CD14-positive monocyte (primary cell): ENCODE results near the gene ERLEC1. TPM values are rescaled to one million over a fixed set of nuclear protein-coding genes. Genes with fewer than 3 reads are reported as not detected.

ENCODE experiments used
- DNase-seq, 3 donors: peaks; one replicate each; pipeline ENCODE4 v3.0.0-alpha.2; 2011 to 2022
- H2AFZ ChIP-seq: 2 replicates; pipeline ENCODE4 v1.6.0; 2012; ENCODE audit warnings: mild to moderate bottlenecking, low read depth, low read length, inconsistent platforms; ENCODE audit not compliant: insufficient read depth, poor library complexity, severe bottlenecking
- H3K27ac ChIP-seq, 2 donors: 1 replicate in 1 of 2; 2 replicates in 1 of 2; pipeline ENCODE4 v1.5.1; 2012 to 2013; ENCODE audit warnings: low read length in 2 of 2, control low read depth in 1 of 2, inconsistent platforms in 1 of 2, low read depth in 1 of 2, mild to moderate bottlenecking in 1 of 2
- H3K27me3 ChIP-seq, 2 donors: one replicate each; pipeline versions ENCODE4 v1.6.0 to v1.6.1; 2011 to 2013; ENCODE audit warnings: low read length in 2 of 2; ENCODE audit not compliant: control insufficient read depth in 2 of 2, insufficient read depth in 2 of 2
- H3K36me3 ChIP-seq, 2 donors: replicated peaks in 1 of 2; 1 replicate in 1 of 2; 2 replicates in 1 of 2; pipeline versions ENCODE4 v1.5.1 to v1.6.1; 2012 to 2013; ENCODE audit warnings: low read length in 2 of 2, control low read depth in 1 of 2, inconsistent platforms in 1 of 2, mild to moderate bottlenecking in 1 of 2; ENCODE audit not compliant: insufficient read depth in 2 of 2, control insufficient read depth in 1 of 2
- H3K4me1 ChIP-seq, 2 donors: 1 replicate in 1 of 2; 2 replicates in 1 of 2; pipeline versions ENCODE4 v1.5.1 to v1.6.1; 2012 to 2013; ENCODE audit warnings: low read length in 2 of 2, control low read depth in 1 of 2, inconsistent platforms in 1 of 2, mild to moderate bottlenecking in 1 of 2, moderate library complexity in 1 of 2; ENCODE audit not compliant: insufficient read depth in 2 of 2, control insufficient read depth in 1 of 2
- H3K4me2 ChIP-seq: replicated peaks from 2 replicates; pipeline ENCODE3; 2012; ENCODE audit warnings: low read length, moderate library complexity, mild to moderate bottlenecking; ENCODE audit not compliant: poor library complexity, severe bottlenecking; ENCODE audit errors: extremely low read depth
- H3K4me3 ChIP-seq, 3 experiments: fragments of 200-600 bp in 1 of 3; sonication (generic) in 1 of 3; replicated peaks in 1 of 3; 1 replicate in 2 of 3; 2 replicates in 1 of 3; pipeline ENCODE4 v1.5.1; 2011 to 2013; ENCODE audit warnings: low read length in 3 of 3, mild to moderate bottlenecking in 3 of 3, control low read depth in 2 of 3, low read depth in 2 of 3, inconsistent platforms in 1 of 3, moderate library complexity in 1 of 3
- H3K79me2 ChIP-seq: 2 replicates; pipeline ENCODE4 v1.6.0; 2012; ENCODE audit warnings: mild to moderate bottlenecking, control low read depth, inconsistent platforms, low read length, moderate library complexity; ENCODE audit not compliant: insufficient read depth
- H3K9ac ChIP-seq: 2 replicates; pipeline ENCODE4 v1.6.0; 2017; ENCODE audit warnings: low read length, mild to moderate bottlenecking; ENCODE audit not compliant: insufficient read depth, poor library complexity, severe bottlenecking
- H3K9me3 ChIP-seq, 2 donors: replicated peaks in 1 of 2; 1 replicate in 1 of 2; 2 replicates in 1 of 2; pipeline versions ENCODE4 v1.5.1 to v1.6.1; 2012 to 2013; ENCODE audit warnings: low read length in 2 of 2, control low read depth in 1 of 2; ENCODE audit not compliant: control insufficient read depth in 1 of 2, insufficient read depth in 1 of 2
- H4K20me1 ChIP-seq: 2 replicates; pipeline ENCODE4 v1.6.0; 2012; ENCODE audit warnings: mild to moderate bottlenecking, low read length, control low read depth, moderate library complexity; ENCODE audit not compliant: insufficient read depth
- H3K27ac Mint-ChIP-seq, 7 donors: one replicate each; pipeline ENCODE4 v1.8.0; 2020; ENCODE audit warnings: mild to moderate bottlenecking in 7 of 7, mixed read lengths in 7 of 7, moderate library complexity in 6 of 7, inconsistent platforms in 2 of 7
- H3K27me3 Mint-ChIP-seq, 3 donors: one replicate each; pipeline ENCODE4 v1.8.0; 2021 to 2022; ENCODE audit warnings: low read depth in 3 of 3, mild to moderate bottlenecking in 3 of 3, mixed read lengths in 3 of 3, moderate library complexity in 3 of 3, inconsistent platforms in 1 of 3
- H3K36me3 Mint-ChIP-seq, 2 donors: one replicate each; pipeline ENCODE4 v1.8.0; 2020; ENCODE audit warnings: mixed read lengths in 2 of 2, inconsistent platforms in 1 of 2, mild to moderate bottlenecking in 1 of 2
- H3K4me1 Mint-ChIP-seq: one replicate; pipeline ENCODE4 v1.8.0; 2020; ENCODE audit warnings: mild to moderate bottlenecking, mixed read lengths
- H3K4me3 Mint-ChIP-seq, 2 donors: one replicate each; pipeline ENCODE4 v1.8.0; 2020; ENCODE audit warnings: mild to moderate bottlenecking in 2 of 2, mixed read lengths in 2 of 2, moderate library complexity in 1 of 2
- H3K9me3 Mint-ChIP-seq, 7 donors: one replicate each; pipeline ENCODE4 v1.8.0; 2020 to 2022; ENCODE audit warnings: mixed read lengths in 7 of 7, mild to moderate bottlenecking in 6 of 7, moderate library complexity in 6 of 7, inconsistent platforms in 2 of 7
- CTCF ChIP-seq: fragments of 200-600 bp; IDR thresholded peaks from one replicate; pipeline ENCODE4 v1.8.0; 2022; ENCODE audit warnings: antibody characterized with exemption, mild to moderate bottlenecking
- WGBS: methylation state at CpG from one replicate; pipeline ENCODE4 v1.1.5; 2013; ENCODE audit warnings: missing lambda C conversion rate; ENCODE audit not compliant: insufficient coverage; 5-methylcytosine and 5-hydroxymethylcytosine counted together
- intact Hi-C, 2 donors: fragments of 100-400 bp; cut with micrococcal nuclease; formaldehyde crosslinking; loops; one replicate each; pipeline versions ENCODE4 v1.15.0 to v1.15.1; 2023
- polyA plus RNA-seq, 3 donors: library from polyadenylated mRNA; depleted of rRNA in 1 of 3; unstranded in 2 of 3; stranded (reverse) in 1 of 3; fragments of 300-500 nt in 2 of 3; fragments of >200 nt in 1 of 3; fragmentation: Illumina TruSeq in 2 of 3; gene quantifications; 1 replicate in 2 of 3; 2 replicates in 1 of 3; pipeline ENCODE4 v1.2.3, GENCODE V29; 2012 to 2021

Gene ERLEC1
- polyA plus RNA-seq, 3 donors = 11.4 to 23.8 (median 23.7) TPM

GRCh38 chr2:53842891-53843290 lies 56.0 kb downstream of the ERLEC1 start:
- peak overlapping the region in 1 of 7 donors; percentile 50 for H3K27ac Mint-ChIP-seq
- Histone ChIP-seq H3K79me2 (no peaks in the 10 kb centered on the region), H2AFZ (no peak overlapping the region)

GRCh38 chr2:53843595-53843994 lies 56.8 kb downstream of the ERLEC1 start:
- peaks cover 9% of the 10 kb centered on the region for H3K4me1 Mint-ChIP-seq
- no peaks in the 10 kb centered on the region for H3K36me3 Mint-ChIP-seq
- TF ChIP-seq CTCF = no peak
- no CpG with 5 or more reads among the region's 2 CpGs for WGBS
- peaks cover 1 to 13% (median 3%) of the 10 kb centered on the region in 7 donors for H3K9me3 Mint-ChIP-seq
- Histone ChIP-seq H3K4me3 (no peak overlapping the region), H3K79me2 (no peaks in the 10 kb centered on the region), H3K27me3 (no peaks in the 10 kb centered on the region), H4K20me1 (no peaks in the 10 kb centered on the region), H3K9me3 (peaks cover 0 to 5% of the 10 kb centered on the region in 2 donors), H2AFZ (no peak overlapping the region), H3K36me3 (no peaks in the 10 kb centered on the region), H3K27ac (no peak overlapping the region), H3K4me1 (no peaks in the 10 kb centered on the region), H3K9ac (no peak overlapping the region), H3K4me2 (no peak overlapping the region)
- no peak for DNase-seq
- intact Hi-C loops = no loop called here
- H3K27me3 Mint-ChIP-seq = peaks cover 0 to 6% (median 0%) of the 10 kb centered on the region in 3 donors
- no peak overlapping the region for H3K4me3 Mint-ChIP-seq
- no peak overlapping the region for H3K27ac Mint-ChIP-seq

More at GRCh38 chr2:53842891-53843290, 56.0 kb downstream of the ERLEC1 start:
- intact Hi-C loops = no loop called here
- WGBS = no CpG with 5 or more reads among the region's 3 CpGs
- Histone ChIP-seq H3K4me1 (no peaks in the 10 kb centered on the region), H3K9me3 (peaks cover 0 to 5% of the 10 kb centered on the region in 2 donors), H3K9ac (no peak overlapping the region), H3K36me3 (no peaks in the 10 kb centered on the region), H4K20me1 (no peaks in the 10 kb centered on the region), H3K4me3 (no peak overlapping the region), H3K27ac (no peak overlapping the region), H3K4me2 (no peak overlapping the region), H3K27me3 (no peaks in the 10 kb centered on the region)
- peaks cover 0 to 6% (median 0%) of the 10 kb centered on the region in 3 donors for H3K27me3 Mint-ChIP-seq
- peaks cover 2 to 13% (median 3%) of the 10 kb centered on the region in 7 donors for H3K9me3 Mint-ChIP-seq
- no peak for DNase-seq
- no peak for TF ChIP-seq CTCF
- H3K36me3 Mint-ChIP-seq = no peaks in the 10 kb centered on the region
- no peak overlapping the region for H3K4me3 Mint-ChIP-seq
- peaks cover 3% of the 10 kb centered on the region for H3K4me1 Mint-ChIP-seq
